Lower leg skin (tissue), 3 donors: ENCODE results near the gene FTCDNL1.

Experiments used
- POLR2A ChIP-seq, 2 donors: fragments of 450-650 bp; IDR thresholded peaks; one replicate each; pipeline ENCODE4 v1.6.1; 2016 to 2017; ENCODE audit warnings: antibody characterized with exemption in 2 of 2, mild to moderate bottlenecking in 1 of 2, moderate library complexity in 1 of 2
- TF ChIP-seq, protein P1 (sequence below), 3 donors: fragments of 450-650 bp; IDR thresholded peaks; one replicate each; pipeline ENCODE4 v1.5.1; 2016; ENCODE audit warnings: antibody characterized with exemption in 3 of 3, mild to moderate bottlenecking in 3 of 3, moderate library complexity in 2 of 3

DNA sequence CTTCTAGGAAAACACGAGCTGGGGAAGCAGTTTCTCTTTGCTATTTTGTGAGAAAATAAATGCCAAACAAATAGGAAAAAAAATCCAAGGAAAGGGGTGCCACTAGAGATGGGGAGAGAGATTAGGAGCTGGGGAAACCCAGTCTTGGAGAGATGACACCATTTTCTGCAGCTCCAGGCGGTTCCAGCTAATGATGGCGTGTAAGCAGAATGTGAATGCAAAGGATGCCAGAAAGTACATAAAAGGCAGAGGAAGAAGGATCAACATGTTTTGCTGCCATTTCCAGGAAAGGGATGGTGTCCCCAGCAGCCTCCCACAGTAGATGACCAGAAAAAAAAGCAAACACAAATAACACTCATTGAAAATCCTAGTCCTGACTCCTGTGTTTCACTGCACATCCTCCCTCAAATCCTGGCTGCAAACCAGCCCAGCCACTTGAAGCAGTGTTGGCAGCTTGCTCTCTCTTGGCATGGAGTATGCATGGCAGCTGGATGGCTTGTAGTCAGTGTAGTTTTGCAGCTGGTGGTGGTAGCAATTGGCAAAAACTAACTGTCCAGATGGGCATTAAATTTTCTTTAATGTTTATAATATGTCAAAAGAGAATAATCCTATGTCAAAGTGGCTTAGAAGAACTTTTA lies 93.6 kb downstream of the FTCDNL1 start:
- TF ChIP-seq, protein P1, sequence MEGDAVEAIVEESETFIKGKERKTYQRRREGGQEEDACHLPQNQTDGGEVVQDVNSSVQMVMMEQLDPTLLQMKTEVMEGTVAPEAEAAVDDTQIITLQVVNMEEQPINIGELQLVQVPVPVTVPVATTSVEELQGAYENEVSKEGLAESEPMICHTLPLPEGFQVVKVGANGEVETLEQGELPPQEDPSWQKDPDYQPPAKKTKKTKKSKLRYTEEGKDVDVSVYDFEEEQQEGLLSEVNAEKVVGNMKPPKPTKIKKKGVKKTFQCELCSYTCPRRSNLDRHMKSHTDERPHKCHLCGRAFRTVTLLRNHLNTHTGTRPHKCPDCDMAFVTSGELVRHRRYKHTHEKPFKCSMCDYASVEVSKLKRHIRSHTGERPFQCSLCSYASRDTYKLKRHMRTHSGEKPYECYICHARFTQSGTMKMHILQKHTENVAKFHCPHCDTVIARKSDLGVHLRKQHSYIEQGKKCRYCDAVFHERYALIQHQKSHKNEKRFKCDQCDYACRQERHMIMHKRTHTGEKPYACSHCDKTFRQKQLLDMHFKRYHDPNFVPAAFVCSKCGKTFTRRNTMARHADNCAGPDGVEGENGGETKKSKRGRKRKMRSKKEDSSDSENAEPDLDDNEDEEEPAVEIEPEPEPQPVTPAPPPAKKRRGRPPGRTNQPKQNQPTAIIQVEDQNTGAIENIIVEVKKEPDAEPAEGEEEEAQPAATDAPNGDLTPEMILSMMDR (IDR thresholded peaks at IDR 0.05): no peak
- TF ChIP-seq POLR2A (IDR thresholded peaks at IDR 0.05): no peak
